ENCODE measurements around the gene NAA15.

NAA15 gene

GRCh38 chr4:139324620-139325019, 23.3 kb downstream of the NAA15 start:
- H3K4me1 ChIP-seq (ENCODE audit: control insufficient read depth, low read length) = peaks cover 27% of the 10 kb centered on the region
- H3K27me3 ChIP-seq (ENCODE audit: control insufficient read depth, low read length) = no peaks in the 10 kb centered on the region
- no peaks in the 10 kb centered on the region for H3K9me3 ChIP-seq (ENCODE audit: control insufficient read depth, insufficient read depth, low read length)
- H3K79me2 ChIP-seq (ENCODE audit: control insufficient read depth, low read length) = peaks cover 100% of the 10 kb centered on the region
- H3K36me3 ChIP-seq (ENCODE audit: control insufficient read depth, low read length) = peaks cover 31% of the 10 kb centered on the region
- H3K4me3 ChIP-seq (ENCODE audit: low read length) = no peak overlapping the region
- H4K20me1 ChIP-seq (ENCODE audit: control insufficient read depth, insufficient read depth, low read depth, low read length) = peaks cover 20% of the 10 kb centered on the region; the same call in 1 of the 2 replicates
- no peak overlapping the region for H3K27ac ChIP-seq (ENCODE audit: low read depth, low read length)
- H3K9me2 ChIP-seq (replicated peaks; ENCODE audit: control insufficient read depth, low read length) = no peaks in the 10 kb centered on the region
- TF ChIP-seq, protein P1, sequence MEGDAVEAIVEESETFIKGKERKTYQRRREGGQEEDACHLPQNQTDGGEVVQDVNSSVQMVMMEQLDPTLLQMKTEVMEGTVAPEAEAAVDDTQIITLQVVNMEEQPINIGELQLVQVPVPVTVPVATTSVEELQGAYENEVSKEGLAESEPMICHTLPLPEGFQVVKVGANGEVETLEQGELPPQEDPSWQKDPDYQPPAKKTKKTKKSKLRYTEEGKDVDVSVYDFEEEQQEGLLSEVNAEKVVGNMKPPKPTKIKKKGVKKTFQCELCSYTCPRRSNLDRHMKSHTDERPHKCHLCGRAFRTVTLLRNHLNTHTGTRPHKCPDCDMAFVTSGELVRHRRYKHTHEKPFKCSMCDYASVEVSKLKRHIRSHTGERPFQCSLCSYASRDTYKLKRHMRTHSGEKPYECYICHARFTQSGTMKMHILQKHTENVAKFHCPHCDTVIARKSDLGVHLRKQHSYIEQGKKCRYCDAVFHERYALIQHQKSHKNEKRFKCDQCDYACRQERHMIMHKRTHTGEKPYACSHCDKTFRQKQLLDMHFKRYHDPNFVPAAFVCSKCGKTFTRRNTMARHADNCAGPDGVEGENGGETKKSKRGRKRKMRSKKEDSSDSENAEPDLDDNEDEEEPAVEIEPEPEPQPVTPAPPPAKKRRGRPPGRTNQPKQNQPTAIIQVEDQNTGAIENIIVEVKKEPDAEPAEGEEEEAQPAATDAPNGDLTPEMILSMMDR (IDR thresholded peaks at IDR 0.05; ENCODE audit: low read depth, low read length, poor library complexity, severe bottlenecking) = no peak
- TF ChIP-seq EZH2phosphoT487 (IDR thresholded peaks at IDR 0.05; ENCODE audit: borderline replicate concordance, low read length) = no peak
- H3F3A ChIP-seq (ENCODE audit: control insufficient read depth, insufficient read depth) = no peaks in the 10 kb centered on the region; the same call in 1 of the 2 replicates
- no peak overlapping the region for H3K4me2 ChIP-seq (ENCODE audit: low read length)

- Histone ChIP-seq H3K36me3 (ENCODE audit: control insufficient read depth, low read length) (peaks cover 50% of the 10 kb centered on the region), H3K4me3 (ENCODE audit: low read length) (peak overlapping the region; percentile 21), H3K4me1 (ENCODE audit: control insufficient read depth, low read length) (peaks cover 27% of the 10 kb centered on the region), H3K4me2 (ENCODE audit: low read length) (peak overlapping the region; percentile 44), H3K27me3 (ENCODE audit: control insufficient read depth, low read length) (no peaks in the 10 kb centered on the region), H4K20me1 (ENCODE audit: control insufficient read depth, insufficient read depth, low read depth, low read length) (peaks cover 20% of the 10 kb centered on the region; the same call in 1 of the 2 replicates), H3K27ac (ENCODE audit: low read depth, low read length) (peak overlapping the region; percentile 31), H3K9me2 (replicated peaks; ENCODE audit: control insufficient read depth, low read length) (no peaks in the 10 kb centered on the region), H3F3A (ENCODE audit: control insufficient read depth, insufficient read depth) (0 out of 2 replicates have a peak, but pooled peaks cover 3% of the 10 kb centered on the region), H3K79me2 (ENCODE audit: control insufficient read depth, low read length) (peaks cover 100% of the 10 kb centered on the region), H3K9me3 (ENCODE audit: control insufficient read depth, insufficient read depth, low read length) (no peaks in the 10 kb centered on the region)
- TF ChIP-seq, protein P1 (IDR thresholded peaks at IDR 0.05; ENCODE audit: low read depth, low read length, poor library complexity, severe bottlenecking) = no peak
- no peak for TF ChIP-seq EZH2phosphoT487 (IDR thresholded peaks at IDR 0.05; ENCODE audit: borderline replicate concordance, low read length)
Observed at GRCh38 chr4:139329665-139330200, 28.4 kb downstream of the NAA15 start.

GRCh38 chr4:139330283-139330682, 29.0 kb downstream of the NAA15 start:
- no peak for TF ChIP-seq EZH2phosphoT487 (IDR thresholded peaks at IDR 0.05; ENCODE audit: borderline replicate concordance, low read length)
- TF ChIP-seq, protein P1 (IDR thresholded peaks at IDR 0.05; ENCODE audit: low read depth, low read length, poor library complexity, severe bottlenecking) = no peak
- H3K27me3 ChIP-seq (ENCODE audit: control insufficient read depth, low read length) = no peaks in the 10 kb centered on the region
- H3K36me3 ChIP-seq (ENCODE audit: control insufficient read depth, low read length) = peaks cover 50% of the 10 kb centered on the region
- H3K4me2 ChIP-seq (ENCODE audit: low read length) = peak overlapping the region; percentile 44
- H3F3A ChIP-seq (ENCODE audit: control insufficient read depth, insufficient read depth) = 0 out of 2 replicates have a peak, but pooled peaks cover 3% of the 10 kb centered on the region
- H3K4me3 ChIP-seq (ENCODE audit: low read length) = no peak overlapping the region; the same call in 1 of the 2 replicates
- H3K4me1 ChIP-seq (ENCODE audit: control insufficient read depth, low read length) = peaks cover 29% of the 10 kb centered on the region
- peaks cover 99% of the 10 kb centered on the region for H3K79me2 ChIP-seq (ENCODE audit: control insufficient read depth, low read length)
- H3K9me3 ChIP-seq (ENCODE audit: control insufficient read depth, insufficient read depth, low read length) = no peaks in the 10 kb centered on the region
- peak overlapping the region; percentile 31 for H3K27ac ChIP-seq (ENCODE audit: low read depth, low read length)
- peaks cover 19% of the 10 kb centered on the region; the same call in 1 of the 2 replicates for H4K20me1 ChIP-seq (ENCODE audit: control insufficient read depth, insufficient read depth, low read depth, low read length)
- H3K9me2 ChIP-seq (replicated peaks; ENCODE audit: control insufficient read depth, low read length) = no peaks in the 10 kb centered on the region
